NCI-H1092 (cell line): ENCODE data around the gene APBA1.

Experiments used
- DNase-seq: peaks from one replicate; lab custom pipeline; 2025; lab: John Stamatoyannopoulos, UW

Gene APBA1

DNA sequence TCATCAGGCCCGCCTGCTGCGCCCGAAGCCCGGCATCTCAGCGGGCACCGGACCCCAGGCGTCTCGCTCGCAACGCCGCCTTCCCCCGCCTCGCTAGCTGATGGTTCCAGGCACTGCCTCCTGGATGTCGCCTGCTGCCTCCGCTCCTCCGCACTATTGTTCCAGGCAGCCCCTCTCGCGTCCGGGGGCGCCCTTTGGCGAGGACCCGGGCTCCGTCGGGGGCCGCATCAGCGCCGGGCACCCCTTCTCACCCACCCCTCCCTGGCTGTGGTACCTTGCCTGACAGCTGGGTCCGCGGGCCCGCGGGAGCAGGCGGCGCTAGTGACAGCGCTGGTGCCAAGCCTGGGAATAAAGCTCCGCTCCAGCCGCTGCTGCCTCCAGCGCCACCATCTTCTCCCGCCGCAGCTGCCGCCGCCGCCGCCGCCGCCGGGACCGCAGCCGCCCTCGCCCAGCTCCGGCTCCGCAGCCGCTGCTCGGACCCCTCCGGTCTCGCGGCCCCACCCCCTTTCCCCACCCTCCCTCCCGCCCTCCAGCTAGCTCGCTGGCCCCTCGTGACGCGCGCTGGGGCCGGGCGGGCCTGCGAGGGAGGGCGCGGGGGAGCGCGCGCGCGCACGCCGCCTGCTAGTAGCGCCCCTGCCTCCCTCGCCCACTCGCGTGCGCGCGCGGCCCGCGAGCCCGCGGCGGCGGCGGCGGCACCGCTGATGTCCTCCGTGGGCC lies at the start of gene APBA1:
Gene APBA1 (minus strand): TSS at position 493 of the 717 bp plus-strand sequence.
- DNase-seq = peak; percentile 56

GRCh38 chr9:69719983-69720382 lies 47.8 kb upstream of the APBA1 start:
- DNase-seq = no peak

DNA sequence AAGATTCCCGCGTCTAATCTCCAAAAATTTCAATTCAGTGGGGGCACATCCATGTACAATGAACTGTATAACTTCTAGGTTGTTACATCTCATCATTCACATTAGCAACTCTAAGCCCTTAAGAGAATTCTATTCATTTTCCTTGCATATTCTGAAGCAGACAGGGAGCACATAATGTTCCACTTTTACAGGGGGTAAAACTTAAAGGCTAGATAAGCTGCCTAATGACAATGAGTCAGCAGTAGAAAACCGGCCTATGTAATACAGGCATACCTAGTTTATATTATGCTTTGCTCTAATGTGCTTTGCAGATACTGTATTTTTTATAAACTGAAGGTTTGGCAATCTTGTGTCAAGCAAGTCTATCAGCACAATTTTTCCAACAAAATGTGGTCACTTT lies 47.2 kb upstream of the APBA1 start:
- no peak for DNase-seq

GRCh38 chr9:69718218-69718617 lies 46.0 kb upstream of the APBA1 start:
- DNase-seq = no peak

GRCh38 chr9:69715825-69716224 lies 43.7 kb upstream of the APBA1 start:
- DNase-seq = no peak

- DNase-seq = no peak
Measured at GRCh38 chr9:69715096-69715495, 42.9 kb upstream of the APBA1 start.

DNA sequence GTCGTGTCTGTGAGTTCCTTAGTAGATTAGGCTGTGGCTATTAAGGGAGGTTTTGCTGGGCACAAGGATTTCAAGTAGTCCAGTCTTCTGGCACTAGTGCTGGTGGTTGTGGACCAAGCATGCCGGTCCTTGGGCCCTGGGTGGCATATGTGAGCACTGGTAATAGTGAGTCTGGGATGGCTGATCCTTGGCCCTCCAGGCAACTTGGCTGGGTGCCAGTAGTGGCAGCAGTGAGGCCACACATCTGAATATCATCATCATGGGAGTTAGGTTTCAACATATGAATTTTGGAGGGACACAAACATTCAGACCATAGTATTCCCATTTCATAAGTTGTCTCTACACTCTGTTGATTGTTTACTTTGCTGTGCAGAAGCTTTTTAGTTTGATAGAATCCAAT lies 25.3 kb upstream of the APBA1 start:
- DNase-seq = no peak

DNA sequence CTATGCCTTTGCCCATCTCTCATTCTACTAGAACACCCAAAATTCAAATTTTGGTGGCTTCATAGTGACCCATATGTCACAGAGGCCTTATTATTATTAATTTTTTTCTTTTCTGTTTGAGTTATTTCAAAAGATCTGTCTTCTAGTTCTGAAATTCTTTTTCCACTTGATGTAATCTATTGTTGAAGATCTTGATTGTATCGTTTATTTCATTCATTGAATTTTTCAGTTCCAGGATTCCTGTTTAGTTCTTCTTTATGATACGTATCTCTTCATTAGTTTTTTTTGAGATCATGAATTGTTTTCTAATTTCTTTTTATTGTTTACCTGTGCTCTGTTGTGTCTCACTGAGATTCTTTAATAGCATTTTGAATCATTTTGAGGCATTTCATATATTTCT lies 24.6 kb upstream of the APBA1 start:
- DNase-seq = no peak

DNA sequence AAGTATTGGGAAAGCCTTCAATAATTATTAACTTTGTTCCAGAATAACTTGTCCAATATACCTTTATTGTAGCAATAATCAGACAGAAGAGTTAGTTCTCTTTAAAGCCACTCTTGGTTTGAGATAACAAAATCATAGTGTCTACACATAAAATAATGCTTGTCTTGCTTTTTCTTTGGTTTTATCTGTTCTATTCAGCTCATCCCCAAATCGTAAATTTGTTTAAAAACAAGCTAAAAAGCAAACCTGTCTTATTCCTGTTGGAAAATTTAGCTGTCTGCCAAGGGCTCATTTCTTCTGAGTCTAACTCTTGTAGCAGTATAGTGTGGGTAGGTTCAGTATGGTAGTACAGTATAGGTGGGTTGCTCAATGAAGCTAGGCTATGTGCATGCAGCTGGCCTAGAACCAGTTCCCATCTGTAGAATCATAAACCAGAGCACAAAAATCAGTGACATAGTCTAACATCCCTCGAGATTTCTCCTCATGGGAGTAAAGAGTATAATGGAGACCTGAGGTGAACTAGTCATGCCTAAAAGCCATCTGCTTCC lies 17.9 kb upstream of the APBA1 start:
- no peak for DNase-seq

DNA sequence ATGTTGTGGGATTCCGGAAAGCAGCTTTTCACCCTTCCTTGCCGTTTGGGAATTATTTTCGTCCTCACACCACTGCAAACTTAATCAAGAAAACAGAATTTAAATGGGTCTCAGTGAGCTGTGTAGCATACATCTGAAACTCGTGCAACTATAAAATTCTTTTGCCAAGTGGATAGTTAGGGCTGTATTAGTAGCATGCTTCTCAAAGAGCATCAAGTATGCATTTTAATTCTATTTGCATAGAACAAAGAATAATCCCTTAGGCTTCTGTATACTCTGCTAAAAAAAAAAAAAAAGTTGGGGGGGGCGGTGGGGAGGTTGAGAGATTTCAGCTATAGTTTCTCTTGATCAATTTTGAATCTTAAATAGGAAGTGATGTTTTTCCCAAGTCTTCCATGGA lies 11.8 kb upstream of the APBA1 start:
- no peak for DNase-seq

GRCh38 chr9:69678843-69679538 lies 6.8 kb upstream of the APBA1 start:
- DNase-seq = no peak

GRCh38 chr9:69677931-69678330 lies 5.8 kb upstream of the APBA1 start:
- DNase-seq = no peak

DNA sequence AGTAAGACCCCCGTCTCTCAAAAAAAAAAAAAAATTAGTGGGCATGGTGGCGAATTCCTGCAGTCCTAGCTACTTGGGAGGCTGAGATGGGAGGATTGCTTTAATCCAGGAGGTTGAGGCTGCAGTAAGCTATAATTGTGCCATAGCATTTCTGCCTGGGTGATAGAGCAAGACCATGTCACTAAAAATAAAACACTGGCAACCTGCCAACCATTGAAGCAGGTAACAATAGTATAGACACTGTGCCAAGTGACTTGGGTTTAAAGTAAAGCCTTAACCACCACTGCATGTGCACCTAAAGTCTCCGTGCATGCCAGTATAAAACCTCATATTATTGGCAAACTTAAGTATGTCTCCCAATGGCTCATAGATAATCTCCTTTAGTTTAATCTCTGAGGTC lies 3.4 kb upstream of the APBA1 start:
- no peak for DNase-seq

GRCh38 chr9:69674716-69675438 lies 2.7 kb upstream of the APBA1 start:
- DNase-seq = no peak

DNA sequence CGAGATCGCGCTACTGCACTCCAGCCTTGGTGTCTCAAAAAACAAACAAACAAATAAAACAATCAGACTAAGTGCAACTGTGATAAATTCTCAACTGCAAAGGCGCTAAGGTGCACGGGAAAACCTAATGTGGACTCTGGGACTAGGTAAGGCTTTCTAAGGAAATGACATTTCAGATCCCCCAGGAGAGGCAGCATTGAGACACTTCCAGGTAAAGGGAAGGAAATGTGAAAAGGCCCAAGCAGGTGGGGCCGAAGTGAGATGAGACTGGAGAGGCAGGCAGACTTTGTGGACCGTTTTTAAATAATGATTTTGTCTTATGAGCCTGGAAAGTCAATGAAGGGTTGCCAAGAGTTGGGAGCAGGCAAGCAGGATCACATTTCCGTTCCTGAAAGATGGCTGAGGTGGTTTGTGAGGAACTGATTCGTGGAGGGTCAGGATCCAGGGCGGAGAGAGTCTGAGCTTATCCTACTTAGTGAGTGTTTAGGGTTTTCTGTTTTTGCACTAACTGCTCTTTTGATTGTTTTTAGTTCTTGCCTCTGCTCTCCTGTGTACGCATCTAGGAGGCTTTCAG lies 2.0 kb upstream of the APBA1 start:
- no peak for DNase-seq

DNA sequence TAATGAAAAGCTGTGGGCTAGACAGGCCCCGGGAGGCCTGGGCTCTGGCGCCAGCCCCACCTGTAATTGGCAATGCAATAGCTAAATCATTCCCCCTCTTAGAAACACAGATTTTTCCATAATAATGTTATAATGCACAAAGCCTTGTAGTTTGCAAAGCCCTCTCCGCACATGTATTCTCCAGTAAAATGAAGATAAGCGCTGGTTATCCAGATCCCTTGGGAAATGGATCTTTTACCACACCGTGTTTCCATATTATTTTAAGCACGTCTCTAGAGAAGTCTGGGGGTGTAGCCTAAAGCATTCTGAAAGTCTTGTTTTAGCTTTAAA lies 1.1 kb upstream of the APBA1 start:
- DNase-seq = no peak

GRCh38 chr9:69672596-69673310 lies 582 bp upstream of the APBA1 start:
- DNase-seq = peak; percentile 82

GRCh38 chr9:69671311-69671878 lies 776 bp downstream of the APBA1 start:
- DNase-seq = no peak

DNA sequence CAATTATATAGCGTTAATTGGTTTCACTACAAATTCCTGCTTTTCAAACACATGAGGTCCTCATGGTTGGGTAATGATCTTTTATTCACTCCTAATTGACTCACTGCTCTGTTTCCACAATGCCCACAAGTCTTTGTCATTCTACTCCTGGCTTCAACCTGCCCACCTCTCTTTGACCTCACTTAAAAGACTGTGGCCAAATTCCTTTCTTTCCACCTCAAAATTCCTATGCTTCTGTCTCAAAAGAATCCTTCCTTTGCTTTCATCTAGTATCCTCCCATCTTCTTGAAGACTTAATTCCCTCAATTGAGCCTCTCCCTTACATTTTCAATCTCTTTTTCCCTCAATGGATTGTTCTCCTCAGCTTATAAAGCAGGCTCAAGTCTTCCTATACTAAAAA lies 4.9 kb downstream of the APBA1 start:
- no peak for DNase-seq

- DNase-seq = no peak
Measured at GRCh38 chr9:69660304-69660703, 11.9 kb downstream of the APBA1 start.

- DNase-seq = no peak
Measured at GRCh38 chr9:69658987-69659675, 13.0 kb downstream of the APBA1 start.
